K562 (cell line): ENCODE results near the gene PCP4L1. TPM values are rescaled to one million over a fixed set of nuclear protein-coding genes. Genes with fewer than 3 reads are reported as not detected.

Source experiments
- C11orf30 ChIP-seq: fragments of 450-650 bp; IDR thresholded peaks from 2 replicates; pipeline ENCODE4 v1.6.1; 2016; ENCODE audit warnings: low read depth, mild to moderate bottlenecking
- E2F4 ChIP-seq: sonication (generic); formaldehyde crosslinking; IDR thresholded peaks from 2 replicates; pipeline ENCODE4 v1.8.0; 2022; ENCODE audit warnings: mild to moderate bottlenecking, low read depth, missing genetic modification reagents
- ETS2 ChIP-seq: IDR thresholded peaks from 2 replicates; pipeline ENCODE4 v1.6.1; 2016; ENCODE audit warnings: borderline replicate concordance, missing genetic modification characterization, mild to moderate bottlenecking, moderate library complexity, missing compliant biosample characterization; ENCODE audit not compliant: poor library complexity, severe bottlenecking
- FOXK1 ChIP-seq: sonication (generic); formaldehyde crosslinking; IDR thresholded peaks from 2 replicates; pipeline ENCODE4 v1.8.0; 2022; ENCODE audit warnings: missing genetic modification reagents, mild to moderate bottlenecking, borderline replicate concordance
- PATZ1 ChIP-seq: fragments of 250-450 bp; sonication (Bioruptor Pico); IDR thresholded peaks from 2 replicates; pipeline ENCODE4 v1.5.0; 2020; ENCODE audit warnings: mild to moderate bottlenecking, borderline replicate concordance
- PHF20 ChIP-seq: fragments of 450-650 bp; IDR thresholded peaks from 2 replicates; pipeline ENCODE4 v1.6.1; 2018; ENCODE audit not compliant: partially characterized antibody
- POLR3G ChIP-seq: IDR thresholded peaks from 2 replicates; pipeline ENCODE4 v1.6.1; 2011; ENCODE audit not compliant: insufficient read length, insufficient replicate concordance; ENCODE audit errors: extremely low read depth
- TEAD4 ChIP-seq, 2 experiments: sonication (generic) in 1 of 2; formaldehyde crosslinking in 1 of 2; IDR thresholded peaks; 2 replicates each; pipeline versions ENCODE4 v1.6.1 to v1.8.0; 2012 to 2022; ENCODE audit warnings: borderline replicate concordance in 1 of 2, inconsistent platforms in 1 of 2, low read length in 1 of 2, mild to moderate bottlenecking in 1 of 2, missing genetic modification reagents in 1 of 2
- TFE3 ChIP-seq: fragments of 450-650 bp; formaldehyde crosslinking; IDR thresholded peaks from 2 replicates; pipeline ENCODE4 v1.4.0; 2020; ENCODE audit warnings: mild to moderate bottlenecking, mixed read lengths
- U2AF2 ChIP-seq: fragments of 200-400 bp; formaldehyde crosslinking; optimal IDR thresholded peaks from 2 replicates; pipeline ENCODE3; 2017; ENCODE audit warnings: low read depth, mild to moderate bottlenecking, low read length
- USF1 ChIP-seq: sonication (generic); formaldehyde crosslinking; IDR thresholded peaks from 2 replicates; pipeline ENCODE4 v1.9.0; 2022; ENCODE audit warnings: mild to moderate bottlenecking, missing genetic modification reagents
- ZBTB43 ChIP-seq: sonication (generic); formaldehyde crosslinking; IDR thresholded peaks from 2 replicates; pipeline ENCODE4 v1.8.0; 2023; ENCODE audit warnings: mild to moderate bottlenecking, missing genetic modification reagents
- ZNF280A ChIP-seq: fragments of 450-650 bp; IDR thresholded peaks from 2 replicates; pipeline ENCODE4 v1.6.1; 2018; ENCODE audit warnings: mild to moderate bottlenecking, low read depth; ENCODE audit not compliant: partially characterized antibody
- ZNF639 ChIP-seq, 2 experiments: fragments of 200-800 bp in 1 of 2; sonication (Bioruptor generic) in 1 of 2; sonication (generic) in 1 of 2; formaldehyde crosslinking in 1 of 2; IDR thresholded peaks in 1 of 2; conservative IDR thresholded peaks in 1 of 2; 2 replicates each; pipeline versions ENCODE4 v1.5.0 to v1.6.1; 2016 to 2020; ENCODE audit warnings: missing compliant biosample characterization in 1 of 2, missing genetic modification characterization in 1 of 2, missing genetic modification reagents in 1 of 2
- polyA plus RNA-seq, 8 experiments: library from polyadenylated mRNA; depleted of rRNA in 4 of 8; stranded (reverse) in 5 of 8; unstranded in 3 of 8; fragments of >200 nt; fragmentation: Nextera tagmentation in 2 of 8; fragmentation: Illumina TruSeq in 1 of 8; extraction: Ambion mirVana in 2 of 8; extraction: Trizol in 1 of 8; gene quantifications; 2 replicates each; pipeline versions ENCODE4 v1.2.1 to v1.2.3, GENCODE V29; 2011 to 2014; ENCODE audit warnings: inconsistent platforms in 1 of 8, missing spikeins in 1 of 8
- total RNA-seq, 7 experiments: library from RNA; depleted of rRNA in 6 of 7; stranded (reverse); fragments of >200 nt in 6 of 7; fragmentation: Illumina TruSeq in 2 of 7; extraction: Trizol in 2 of 7; gene quantifications; 2 replicates each; pipeline versions ENCODE4 v1.2.1 to v1.2.3, GENCODE V29; 2011 to 2021; ENCODE audit warnings: low replicate concordance in 1 of 7

PCP4L1 gene
- total and polyA plus RNA-seq, 9 of the 15 experiments (the other 6 are each of a cell fraction or from before 2014, with no cell fraction given), result not detected

GRCh38 chr1:161314201-161314981, 55.8 kb downstream of the PCP4L1 start, which contains the start of gene SDHC (continued):
- TF ChIP-seq PATZ1 (CRISPR knock-in tag) (no peak), TEAD4 (IDR thresholded peaks at IDR 0.05; ENCODE audit: low read length) (no peak), TEAD4 (CRISPR knock-in tag; IDR thresholded peaks at IDR 0.05; ENCODE audit: borderline replicate concordance) (0 out of 2 replicates have a peak, but pooled peaks have one; percentile 43), ZNF280A (no peak), E2F4 (CRISPR knock-in tag) (no peak), U2AF2 (no peak), FOXK1 (CRISPR knock-in tag) (0 out of 2 replicates have a peak, but pooled peaks have one; percentile 9), POLR3G (no peak), C11orf30 (peak; percentile 96), ZBTB43 (CRISPR knock-in tag) (no peak), PHF20 (peak; percentile 81), USF1 (CRISPR knock-in tag) (peak; percentile 91), ZNF639 (CRISPR knock-in tag; conservative IDR thresholded peaks at IDR 0.05 in 1 of 2, IDR thresholded peaks at IDR 0.05 in 1 of 2) (peak in 1 of 2 experiments; percentile 51; a peak in 1 of 4 replicates), ETS2 (tag) (no peak), TFE3 (peak; percentile 96)
